Sigmoid colon (tissue), 7 donors: Measurements from ENCODE around the gene IGFL3. TPM values are rescaled to one million over a fixed set of nuclear protein-coding genes. Genes with fewer than 3 reads are reported as not detected.

Experiments used
- polyA plus RNA-seq, 3 donors: library from polyadenylated mRNA; stranded (reverse); fragments of 200-250 nt; gene quantifications; one replicate each; pipeline ENCODE4 v1.2.3, GENCODE V29; 2013
- total RNA-seq, 4 donors: library from RNA; depleted of rRNA; stranded (reverse); fragments of >200 nt; gene quantifications; one replicate each; pipeline ENCODE4 v1.1.0, GENCODE V29; 2016
- donor health status: healthy with polysubstance abuse.
- donor health status: Bipolar disorder and iron deficiency.
- donor health status: healthy.

The IGFL3 gene
- total and polyA plus RNA-seq, 7 donors: not detected

Other genes starting within 250 kb of the IGFL3 start
- 10 to 100 TPM; 18.0 to 25.5 (median 20.8) TPM for gene IRF2BP1, start 238.5 kb downstream of the IGFL3 start, total RNA-seq
- gene IRF2BP1, start 238.5 kb downstream of the IGFL3 start, polyA plus RNA-seq: 10 to 100 TPM in 2 of 3 donors, 1 to 10 TPM in 1; 7.8 to 15.2 (median 11.3) TPM
- 1 to 10 TPM; 1.8 to 6.1 (median 3.0) TPM for gene MYPOP, start 222.1 kb downstream of the IGFL3 start, total RNA-seq
- gene MYPOP, start 222.1 kb downstream of the IGFL3 start, polyA plus RNA-seq: 1 to 10 TPM; 6.2 to 8.3 (median 6.6) TPM
- not detected for gene NANOS2, start 209.9 kb downstream of the IGFL3 start, total RNA-seq
- under 1 TPM in 2 of 3 donors, not detected in 1; 0.46 to 0.60 TPM for gene NANOS2, start 209.9 kb downstream of the IGFL3 start, polyA plus RNA-seq
- gene NOVA2, start 150.8 kb downstream of the IGFL3 start, total RNA-seq: 1 to 10 TPM in 2 of 4 donors, under 1 TPM in 2; 0.36 to 3.0 (median 1.2) TPM
- 1 to 10 TPM in 1 of 3 donors, under 1 TPM in 2; 0.23 to 1.1 (median 0.60) TPM for gene NOVA2, start 150.8 kb downstream of the IGFL3 start, polyA plus RNA-seq
- gene CCDC61, start 129.2 kb downstream of the IGFL3 start, total RNA-seq: 10 to 100 TPM in 2 of 4 donors, 1 to 10 TPM in 2; 5.0 to 15.2 (median 8.0) TPM
- gene CCDC61, start 129.2 kb downstream of the IGFL3 start, polyA plus RNA-seq: 10 to 100 TPM in 2 of 3 donors, 1 to 10 TPM in 1; 9.6 to 16.3 (median 10.9) TPM
- not detected for gene PGLYRP1, start 101.6 kb downstream of the IGFL3 start, total RNA-seq
- gene PGLYRP1, start 101.6 kb downstream of the IGFL3 start, polyA plus RNA-seq: under 1 TPM in 1 of 3 donors, not detected in 2; 0.12 TPM
- not detected for gene IGFL4, start 83.7 kb downstream of the IGFL3 start, total RNA-seq
- not detected for gene IGFL4, start 83.7 kb downstream of the IGFL3 start, polyA plus RNA-seq
- gene IGFL2, start 23.6 kb upstream of the IGFL3 start, total RNA-seq: 1 to 10 TPM in 1 of 4 donors, under 1 TPM in 1, not detected in 2; 0.49 to 1.8 TPM
- gene IGFL2, start 23.6 kb upstream of the IGFL3 start, polyA plus RNA-seq: 1 to 10 TPM in 1 of 3 donors, not detected in 2; 1.1 TPM
- not detected for gene IGFL1, start 105.1 kb upstream of the IGFL3 start, total RNA-seq
- not detected for gene IGFL1, start 105.1 kb upstream of the IGFL3 start, polyA plus RNA-seq
- gene HIF3A, start 172.4 kb upstream of the IGFL3 start, total RNA-seq: 100 to 1,000 TPM in 2 of 4 donors, 10 to 100 TPM in 2; 63.0 to 310 (median 121) TPM
- gene HIF3A, start 172.4 kb upstream of the IGFL3 start, polyA plus RNA-seq: 10 to 100 TPM in 1 of 3 donors, 1 to 10 TPM in 2; 1.8 to 26.6 (median 7.2) TPM
- gene PPP5C, start 222.4 kb upstream of the IGFL3 start, total RNA-seq: 10 to 100 TPM; 37.1 to 61.5 (median 46.5) TPM
- 10 to 100 TPM; 27.6 to 62.3 (median 37.7) TPM for gene PPP5C, start 222.4 kb upstream of the IGFL3 start, polyA plus RNA-seq